Calu3 (cell line): ENCODE results near the gene SMIM35. TPM values are rescaled to one million over a fixed set of nuclear protein-coding genes. Genes with fewer than 3 reads are reported as not detected.

Experiments used
- BruUV-seq: library from RNA; stranded (reverse); fragments of 400-500 nt; replicated peaks from 2 replicates; lab custom pipeline; 2021; lab: Mats Ljungman, UMichigan
- CTCF ChIA-PET: fragments of 300-600 bp; sonication (Branson Sonifier 250); formaldehyde crosslinking; loops from one replicate; lab custom pipeline; 2022; ENCODE audit warnings: antibody characterized with exemption; lab: Charles Lee
- DNase-seq: peaks from one replicate; pipeline ENCODE4 v3.0.0; 2022
- H3K27ac Mint-ChIP-seq: one replicate; pipeline ENCODE4 v1.8.0; 2022; ENCODE audit warnings: mixed read lengths; ENCODE audit not compliant: unreplicated experiment
- H3K27me3 Mint-ChIP-seq: one replicate; pipeline ENCODE4 v1.8.0; 2022; ENCODE audit warnings: mixed read lengths; ENCODE audit not compliant: unreplicated experiment
- H3K36me3 Mint-ChIP-seq: one replicate; pipeline ENCODE4 v1.8.0; 2022; ENCODE audit warnings: mild to moderate bottlenecking, moderate library complexity, mixed read lengths; ENCODE audit not compliant: insufficient read depth, unreplicated experiment
- H3K4me1 Mint-ChIP-seq: one replicate; pipeline ENCODE4 v1.8.0; 2022; ENCODE audit warnings: mild to moderate bottlenecking, low read depth, mixed read lengths; ENCODE audit not compliant: unreplicated experiment
- H3K4me3 Mint-ChIP-seq: one replicate; pipeline ENCODE4 v1.8.0; 2022; ENCODE audit warnings: mild to moderate bottlenecking, low read depth, moderate library complexity, mixed read lengths; ENCODE audit not compliant: unreplicated experiment
- H3K9me3 Mint-ChIP-seq: one replicate; pipeline ENCODE4 v1.8.0; 2022; ENCODE audit warnings: low read depth, mixed read lengths; ENCODE audit not compliant: unreplicated experiment
- CTCF ChIP-seq: fragments of 200-600 bp; IDR thresholded peaks from one replicate; pipeline ENCODE4 v1.8.0; 2022; ENCODE audit warnings: antibody characterized with exemption; ENCODE audit not compliant: unreplicated experiment
- intact Hi-C: fragments of 100-400 bp; cut with micrococcal nuclease; formaldehyde crosslinking; loops from one replicate; pipeline ENCODE4 v1.10.0; 2022; ENCODE audit not compliant: unreplicated experiment
- total RNA-seq: library from RNA; stranded (reverse); gene quantifications from 2 replicates; pipeline ENCODE4 v1.2.3, GENCODE V29; 2022

The SMIM35 gene
- total RNA-seq, 1 experiment from 2014 or later: not detected

- BruUV-seq: no TSS peak
- CTCF ChIA-PET: no interaction called here
- no peaks in the 10 kb centered on the region for H3K4me1 Mint-ChIP-seq
- intact Hi-C loops: no loop called here
- no peak for TF ChIP-seq CTCF
- DNase-seq: no peak
- peaks cover 3% of the 10 kb centered on the region for H3K9me3 Mint-ChIP-seq
- H3K4me3 Mint-ChIP-seq: no peak overlapping the region
- H3K27me3 Mint-ChIP-seq: peaks cover 13% of the 10 kb centered on the region
- no peaks in the 10 kb centered on the region for H3K36me3 Mint-ChIP-seq
- H3K27ac Mint-ChIP-seq: no peak overlapping the region
These were observed 126.4 kb downstream of the SMIM35 start for GRCh38 chr11:117960406-117960805.

- Mint-ChIP-seq H3K4me1 (no peaks in the 10 kb centered on the region), H3K36me3 (no peaks in the 10 kb centered on the region), H3K27ac (no peak overlapping the region), H3K9me3 (peaks cover 3% of the 10 kb centered on the region), H3K27me3 (peaks cover 13% of the 10 kb centered on the region), H3K4me3 (no peak overlapping the region)
- no peak for TF ChIP-seq CTCF
- intact Hi-C loops: no loop called here
- no peak for DNase-seq
- BruUV-seq: no TSS peak
- CTCF ChIA-PET: no interaction called here
These were observed 127.2 kb downstream of the SMIM35 start for GRCh38 chr11:117959438-117960149.

- intact Hi-C loops: no loop called here
- BruUV-seq: no TSS peak
- Mint-ChIP-seq H3K36me3 (no peaks in the 10 kb centered on the region), H3K27me3 (peaks cover 13% of the 10 kb centered on the region), H3K9me3 (peaks cover 3% of the 10 kb centered on the region), H3K27ac (no peak overlapping the region), H3K4me1 (no peaks in the 10 kb centered on the region), H3K4me3 (no peak overlapping the region)
- no peak for DNase-seq
- TF ChIP-seq CTCF: no peak
- CTCF ChIA-PET: no interaction called here
These were observed 127.8 kb downstream of the SMIM35 start for GRCh38 chr11:117958949-117959348.

Other genes starting within 250 kb of the SMIM35 start
- gene FXYD6, start 210.3 kb downstream of the SMIM35 start, total RNA-seq: 0.61 and 0.78 TPM in 2 replicates
- gene TMPRSS13, start 157.6 kb downstream of the SMIM35 start, total RNA-seq: 1.4 and 2.3 TPM in 2 replicates
- gene IL10RA, start 100.6 kb downstream of the SMIM35 start, total RNA-seq: 0.05 and 0.76 TPM in 2 replicates
- gene TMPRSS4, start 9.9 kb downstream of the SMIM35 start, total RNA-seq: 99.9 and 132 TPM in 2 replicates
- gene SCN4B, start 65.9 kb upstream of the SMIM35 start, total RNA-seq: not detected in 2 replicates
- not detected in 2 replicates for gene SCN2B, start 89.7 kb upstream of the SMIM35 start, total RNA-seq
- 0.07 TPM in 1 of 2 replicates, not detected in the other for gene JAML, start 138.0 kb upstream of the SMIM35 start, total RNA-seq
- 5.9 and 6.9 TPM in 2 replicates for gene MPZL3, start 165.4 kb upstream of the SMIM35 start, total RNA-seq
- 69.6 and 81.7 TPM in 2 replicates for gene MPZL2, start 177.3 kb upstream of the SMIM35 start, total RNA-seq
- gene CD3E, start 217.8 kb upstream of the SMIM35 start, total RNA-seq: not detected in 2 replicates